DOHH2 (cell line): Measurements from ENCODE around the gene DYRK1A.

Experiments used
- H3F3A ChIP-seq: fragments of 200-600 bp; sonication (generic), shearing (Covaris generic); 2 replicates; pipeline ENCODE4 v1.6.0; 2016; ENCODE audit warnings: antibody characterized with exemption, mild to moderate bottlenecking; ENCODE audit not compliant: control insufficient read depth, insufficient read depth
- H3K27ac ChIP-seq: fragments of 200-600 bp; sonication (generic); 2 replicates; pipeline ENCODE4 v1.5.1; 2014; ENCODE audit warnings: low read depth, mild to moderate bottlenecking, low read length, moderate library complexity
- H3K27me3 ChIP-seq: fragments of 200-600 bp; sonication (generic); 2 replicates; pipeline ENCODE4 v1.6.1; 2014; ENCODE audit warnings: mild to moderate bottlenecking, low read length, mixed read lengths; ENCODE audit not compliant: control insufficient read depth
- H3K36me3 ChIP-seq: fragments of 200-600 bp; sonication (generic); 2 replicates; pipeline ENCODE4 v1.6.1; 2014; ENCODE audit warnings: mild to moderate bottlenecking, low read length, moderate library complexity, mixed read lengths; ENCODE audit not compliant: control insufficient read depth
- H3K4me1 ChIP-seq: fragments of 200-600 bp; sonication (generic); 2 replicates; pipeline ENCODE4 v1.6.1; 2014; ENCODE audit warnings: mild to moderate bottlenecking, low read length, mixed read lengths; ENCODE audit not compliant: control insufficient read depth
- H3K4me2 ChIP-seq: fragments of 200-600 bp; sonication (generic); 2 replicates; pipeline ENCODE4 v1.6.0; 2014; ENCODE audit warnings: mild to moderate bottlenecking, low read length, moderate library complexity
- H3K4me3 ChIP-seq: fragments of 200-600 bp; sonication (generic); 2 replicates; pipeline ENCODE4 v1.5.1; 2014; ENCODE audit warnings: mild to moderate bottlenecking, low read length, mixed read lengths
- H3K79me2 ChIP-seq: fragments of 200-600 bp; sonication (generic); 2 replicates; pipeline ENCODE4 v1.6.1; 2014; ENCODE audit warnings: mild to moderate bottlenecking, low read length, mixed read lengths; ENCODE audit not compliant: control insufficient read depth
- H3K9me2 ChIP-seq: fragments of 200-600 bp; sonication (generic); replicated peaks from 2 replicates; pipeline ENCODE4 v1.6.1; 2014; ENCODE audit warnings: mild to moderate bottlenecking, low read length, mixed read lengths; ENCODE audit not compliant: control insufficient read depth
- H3K9me3 ChIP-seq: fragments of 200-600 bp; sonication (generic); 2 replicates; pipeline ENCODE4 v1.6.1; 2014; ENCODE audit warnings: antibody characterized with exemption, low read length, mixed read lengths; ENCODE audit not compliant: control insufficient read depth, insufficient read depth
- H4K20me1 ChIP-seq: fragments of 200-600 bp; sonication (generic); 2 replicates; pipeline ENCODE4 v1.6.0; 2014; ENCODE audit warnings: low read depth, mild to moderate bottlenecking, antibody characterized with exemption, low read length, moderate library complexity; ENCODE audit not compliant: control insufficient read depth, insufficient read depth
- EZH2phosphoT487 ChIP-seq: fragments of 200-600 bp; sonication (generic); IDR thresholded peaks from 2 replicates; pipeline ENCODE4 v1.6.1; 2017; ENCODE audit warnings: borderline replicate concordance, mild to moderate bottlenecking, antibody characterized with exemption, low read length, moderate library complexity, mixed read lengths
- TF ChIP-seq, protein P1 (sequence below): fragments of 200-600 bp; sonication (generic); IDR thresholded peaks from one replicate; pipeline ENCODE4 v1.5.1; 2014; ENCODE audit warnings: antibody characterized with exemption, mild to moderate bottlenecking, low read depth, low read length; ENCODE audit not compliant: poor library complexity, severe bottlenecking

DYRK1A gene

DNA sequence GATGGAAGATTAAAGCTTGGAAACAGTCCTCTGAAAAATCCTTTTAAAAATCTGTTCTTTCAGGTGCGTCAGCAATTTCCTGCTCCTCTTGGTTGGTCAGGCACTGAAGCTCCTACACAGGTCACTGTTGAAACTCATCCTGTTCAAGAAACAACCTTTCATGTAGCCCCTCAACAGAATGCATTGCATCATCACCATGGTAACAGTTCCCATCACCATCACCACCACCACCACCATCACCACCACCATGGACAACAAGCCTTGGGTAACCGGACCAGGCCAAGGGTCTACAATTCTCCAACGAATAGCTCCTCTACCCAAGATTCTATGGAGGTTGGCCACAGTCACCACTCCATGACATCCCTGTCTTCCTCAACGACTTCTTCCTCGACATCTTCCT is 145.3 kb downstream of the DYRK1A start:
- peaks cover 96% of the 10 kb centered on the region for H3K36me3 ChIP-seq
- H3K9me2 ChIP-seq: no peaks in the 10 kb centered on the region
- H3K4me2 ChIP-seq: no peak overlapping the region
- no peaks in the 10 kb centered on the region for H3F3A ChIP-seq
- H3K4me3 ChIP-seq: no peak overlapping the region
- TF ChIP-seq EZH2phosphoT487: no peak
- TF ChIP-seq, protein P1, sequence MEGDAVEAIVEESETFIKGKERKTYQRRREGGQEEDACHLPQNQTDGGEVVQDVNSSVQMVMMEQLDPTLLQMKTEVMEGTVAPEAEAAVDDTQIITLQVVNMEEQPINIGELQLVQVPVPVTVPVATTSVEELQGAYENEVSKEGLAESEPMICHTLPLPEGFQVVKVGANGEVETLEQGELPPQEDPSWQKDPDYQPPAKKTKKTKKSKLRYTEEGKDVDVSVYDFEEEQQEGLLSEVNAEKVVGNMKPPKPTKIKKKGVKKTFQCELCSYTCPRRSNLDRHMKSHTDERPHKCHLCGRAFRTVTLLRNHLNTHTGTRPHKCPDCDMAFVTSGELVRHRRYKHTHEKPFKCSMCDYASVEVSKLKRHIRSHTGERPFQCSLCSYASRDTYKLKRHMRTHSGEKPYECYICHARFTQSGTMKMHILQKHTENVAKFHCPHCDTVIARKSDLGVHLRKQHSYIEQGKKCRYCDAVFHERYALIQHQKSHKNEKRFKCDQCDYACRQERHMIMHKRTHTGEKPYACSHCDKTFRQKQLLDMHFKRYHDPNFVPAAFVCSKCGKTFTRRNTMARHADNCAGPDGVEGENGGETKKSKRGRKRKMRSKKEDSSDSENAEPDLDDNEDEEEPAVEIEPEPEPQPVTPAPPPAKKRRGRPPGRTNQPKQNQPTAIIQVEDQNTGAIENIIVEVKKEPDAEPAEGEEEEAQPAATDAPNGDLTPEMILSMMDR: no peak
- peaks cover 8% of the 10 kb centered on the region; the same call in 1 of the 2 replicates for H3K79me2 ChIP-seq
- H3K4me1 ChIP-seq: peaks cover 7% of the 10 kb centered on the region
- H3K9me3 ChIP-seq: no peaks in the 10 kb centered on the region
- no peak overlapping the region for H3K27ac ChIP-seq
- no peaks in the 10 kb centered on the region for H3K27me3 ChIP-seq
- H4K20me1 ChIP-seq: no peaks in the 10 kb centered on the region

DNA sequence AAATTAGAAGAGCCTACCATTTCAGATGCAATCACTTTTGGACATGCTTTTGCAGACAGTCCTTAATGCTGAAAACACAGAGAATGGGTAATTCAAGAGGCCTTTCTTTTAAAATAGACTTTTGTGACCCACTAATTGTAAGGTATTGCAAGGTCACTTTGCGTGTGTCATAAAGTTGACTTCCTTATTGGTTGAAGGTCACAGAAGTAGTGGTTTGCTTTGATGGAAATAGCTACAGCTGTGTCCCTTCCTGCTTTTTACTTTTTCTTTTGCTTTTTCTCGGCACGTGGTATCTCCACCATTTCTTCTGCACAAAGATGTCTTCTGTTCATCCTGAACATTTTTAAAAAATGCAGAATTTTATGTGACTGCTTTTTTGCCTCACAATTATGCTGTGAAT is 146.8 kb downstream of the DYRK1A start:
- Histone ChIP-seq H3K4me3 (no peak overlapping the region), H4K20me1 (0 out of 2 replicates have a peak, but pooled peaks cover 4% of the 10 kb centered on the region), H3K79me2 (peaks cover 8% of the 10 kb centered on the region; the same call in 1 of the 2 replicates), H3K4me2 (no peak overlapping the region), H3F3A (no peaks in the 10 kb centered on the region), H3K36me3 (peaks cover 83% of the 10 kb centered on the region), H3K27me3 (no peaks in the 10 kb centered on the region), H3K9me3 (no peaks in the 10 kb centered on the region), H3K4me1 (peaks cover 7% of the 10 kb centered on the region), H3K27ac (no peak overlapping the region), H3K9me2 (no peaks in the 10 kb centered on the region)
- no peak for TF ChIP-seq EZH2phosphoT487
- TF ChIP-seq, protein P1: no peak

DNA sequence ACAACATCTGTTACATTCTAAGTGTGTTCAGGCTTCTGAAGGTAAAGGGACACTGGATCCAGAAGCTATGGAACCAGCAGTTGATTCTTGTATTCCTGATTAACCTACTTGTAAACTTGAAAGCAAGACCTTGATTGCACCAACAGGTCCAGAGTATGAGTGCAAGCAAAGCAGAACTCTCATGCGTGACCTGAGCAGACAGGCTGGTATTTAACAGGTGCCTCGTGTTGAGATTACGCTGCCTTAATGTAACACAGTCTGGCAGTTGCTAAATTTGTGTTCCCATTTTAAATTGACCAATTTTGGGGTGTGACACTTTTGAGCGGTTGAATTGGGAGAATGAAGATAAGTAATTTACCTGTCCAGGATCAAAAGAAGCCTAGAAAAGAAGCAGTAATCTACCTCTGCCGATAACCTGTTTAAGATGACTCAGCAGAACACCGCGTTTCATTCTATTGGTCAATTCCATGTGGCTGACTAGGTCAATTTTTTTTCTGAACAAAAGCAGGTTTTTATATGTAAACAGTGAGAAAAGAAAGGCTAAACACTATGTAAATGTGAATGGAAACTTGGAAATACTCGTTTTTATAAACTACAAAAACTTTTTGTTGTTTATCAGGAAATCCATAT is 147.6 kb downstream of the DYRK1A start:
- Histone ChIP-seq H3K9me2 (no peaks in the 10 kb centered on the region), H3K9me3 (no peaks in the 10 kb centered on the region), H3F3A (no peaks in the 10 kb centered on the region), H3K27me3 (no peaks in the 10 kb centered on the region), H3K4me3 (no peak overlapping the region), H3K36me3 (peaks cover 75% of the 10 kb centered on the region), H3K4me1 (peaks cover 7% of the 10 kb centered on the region), H4K20me1 (0 out of 2 replicates have a peak, but pooled peaks cover 4% of the 10 kb centered on the region), H3K4me2 (no peak overlapping the region), H3K27ac (no peak overlapping the region), H3K79me2 (peaks cover 8% of the 10 kb centered on the region; the same call in 1 of the 2 replicates)
- TF ChIP-seq EZH2phosphoT487: no peak
- TF ChIP-seq, protein P1: no peak
